GM23248 (cell line): Measurements from ENCODE around the gene PHYHD1. TPM values are rescaled to one million over a fixed set of nuclear protein-coding genes. Genes with fewer than 3 reads are reported as not detected.

Experiments
- DNase-seq: peaks from one replicate; pipeline ENCODE4 v3.0.0-alpha.2; 2015
- H2AFZ ChIP-seq: fragments of 200-600 bp; sonication (generic); 2 replicates; pipeline ENCODE4 v1.6.1; 2016; ENCODE audit warnings: antibody characterized with exemption
- H3F3A ChIP-seq: fragments of 200-600 bp; sonication (generic); 2 replicates; pipeline ENCODE4 v1.6.1; 2016; ENCODE audit warnings: mild to moderate bottlenecking, antibody characterized with exemption, mixed run types; ENCODE audit not compliant: insufficient read depth
- H3K27ac ChIP-seq: fragments of 200-600 bp; sonication (generic); 2 replicates; pipeline ENCODE4 v1.5.1; 2016; ENCODE audit warnings: mild to moderate bottlenecking
- H3K27me3 ChIP-seq: fragments of 200-600 bp; sonication (generic); replicated peaks from 2 replicates; pipeline ENCODE4 v1.6.1; 2016; ENCODE audit warnings: mild to moderate bottlenecking; ENCODE audit not compliant: insufficient read depth
- H3K36me3 ChIP-seq: fragments of 200-600 bp; sonication (generic); 2 replicates; pipeline ENCODE4 v1.6.1; 2016; ENCODE audit warnings: low read depth, mild to moderate bottlenecking
- H3K4me1 ChIP-seq: fragments of 200-600 bp; sonication (generic); 2 replicates; pipeline ENCODE4 v1.6.1; 2016; ENCODE audit warnings: mild to moderate bottlenecking; ENCODE audit not compliant: insufficient read depth
- H3K4me2 ChIP-seq: fragments of 200-600 bp; sonication (generic); one replicate; pipeline ENCODE4 v1.6.1; 2016; ENCODE audit warnings: mild to moderate bottlenecking; ENCODE audit not compliant: unreplicated experiment
- H3K4me3 ChIP-seq: fragments of 200-600 bp; sonication (generic); 2 replicates; pipeline ENCODE4 v1.5.1; 2016; ENCODE audit warnings: mild to moderate bottlenecking
- H3K79me2 ChIP-seq: fragments of 200-600 bp; sonication (generic); 2 replicates; pipeline ENCODE4 v1.6.1; 2016; ENCODE audit warnings: mild to moderate bottlenecking; ENCODE audit not compliant: insufficient read depth
- H3K9ac ChIP-seq: fragments of 200-600 bp; sonication (generic); 2 replicates; pipeline ENCODE4 v1.6.1; 2016; ENCODE audit warnings: mild to moderate bottlenecking
- H3K9me2 ChIP-seq: fragments of 200-600 bp; sonication (generic); 2 replicates; pipeline ENCODE4 v1.6.1; 2016; ENCODE audit warnings: mixed run types, mild to moderate bottlenecking, moderate library complexity; ENCODE audit not compliant: insufficient read depth
- H3K9me3 ChIP-seq: fragments of 200-600 bp; sonication (generic); one replicate; pipeline ENCODE4 v1.6.1; 2017; ENCODE audit warnings: low read depth
- H4K20me1 ChIP-seq: fragments of 200-600 bp; sonication (generic); 2 replicates; pipeline ENCODE4 v1.6.0; 2016; ENCODE audit not compliant: insufficient read depth
- EZH2 ChIP-seq: fragments of 200-600 bp; sonication (generic); IDR thresholded peaks from 2 replicates; pipeline ENCODE4 v1.6.1; 2018; ENCODE audit warnings: antibody characterized with exemption, mild to moderate bottlenecking; ENCODE audit not compliant: insufficient read depth, poor library complexity, severe bottlenecking
- EZH2phosphoT487 ChIP-seq: fragments of 200-600 bp; sonication (generic); IDR thresholded peaks from 2 replicates; pipeline ENCODE4 v1.6.1; 2018; ENCODE audit warnings: antibody characterized with exemption, moderate library complexity, mild to moderate bottlenecking, low read depth; ENCODE audit not compliant: insufficient read depth
- WGBS, 2 experiments: methylation state at CpG; one replicate each; pipeline ENCODE4 v1.1.6; 2015 to 2017; ENCODE audit warnings: low lambda C conversion rate in 2 of 2, low coverage in 1 of 2; ENCODE audit errors: missing lambda C conversion rate in 2 of 2; 5-methylcytosine and 5-hydroxymethylcytosine counted together
- in situ Hi-C: fragments of 300-500 bp; cut with MboI; formaldehyde crosslinking; loops from 2 replicates; pipeline ENCODE4 v1.15.0; 2020
- polyA plus RNA-seq: library from polyadenylated mRNA; unstranded; fragments of >200 nt; fragmentation: Nextera tagmentation; extraction: Ambion mirVana; gene quantifications from 2 replicates; pipeline ENCODE4 v1.2.1, GENCODE V29; 2016
- total RNA-seq: library from RNA; depleted of rRNA; stranded (reverse); fragments of >200 nt; shearing (Covaris generic); gene quantifications from 2 replicates; pipeline ENCODE4 v1.2.3, GENCODE V29; 2014

The PHYHD1 gene
- total and polyA plus RNA-seq, 2 experiments from 2014 or later = 4.4 to 7.4 TPM

GRCh38 chr9:128916204-128916603 is 4.6 kb upstream of the PHYHD1 start:
- peaks cover 43% of the 10 kb centered on the region for H3K4me1 ChIP-seq
- H3K79me2 ChIP-seq = peaks cover 51% of the 10 kb centered on the region
- no peaks in the 10 kb centered on the region for H3K9me3 ChIP-seq
- H3K4me2 ChIP-seq = no peak overlapping the region
- H3K36me3 ChIP-seq = no peaks in the 10 kb centered on the region; the same call in 1 of the 2 replicates
- peak overlapping the region; percentile 50; the same call in 1 of the 2 replicates for H3K9ac ChIP-seq
- no peak overlapping the region for H2AFZ ChIP-seq
- H3K4me3 ChIP-seq = no peak overlapping the region
- H3K27ac ChIP-seq = peak overlapping the region; percentile 37
- H3F3A ChIP-seq = peaks cover 22% of the 10 kb centered on the region
- H3K27me3 ChIP-seq = no peaks in the 10 kb centered on the region
- no peaks in the 10 kb centered on the region for H4K20me1 ChIP-seq
- no peaks in the 10 kb centered on the region for H3K9me2 ChIP-seq
- DNase-seq = peak; percentile 74
- TF ChIP-seq EZH2 (no peak), EZH2phosphoT487 (no peak)
- WGBS, 2 experiments = 37 to 55% methylated on average over 17 to 18 of the region's 18 CpGs
- in situ Hi-C loops = no loop called here

- Histone ChIP-seq H3K4me1 (peaks cover 40% of the 10 kb centered on the region), H3K4me2 (no peak overlapping the region), H3K79me2 (peaks cover 48% of the 10 kb centered on the region), H3F3A (peaks cover 16% of the 10 kb centered on the region), H3K9ac (peak overlapping the region; percentile 50), H3K4me3 (no peak overlapping the region), H3K9me3 (no peaks in the 10 kb centered on the region), H3K27ac (peak overlapping the region; percentile 37), H4K20me1 (no peaks in the 10 kb centered on the region), H3K27me3 (no peaks in the 10 kb centered on the region), H3K9me2 (no peaks in the 10 kb centered on the region), H3K36me3 (no peaks in the 10 kb centered on the region; the same call in 1 of the 2 replicates), H2AFZ (peak overlapping the region; percentile 48; the same call in 1 of the 2 replicates)
- WGBS, 2 experiments = 65 to 66% methylated on average over 11 of the region's 11 CpGs
- in situ Hi-C loops = no loop called here
- DNase-seq = no peak
- TF ChIP-seq EZH2 (no peak), EZH2phosphoT487 (no peak)
These were observed 4.0 kb upstream of the PHYHD1 start for GRCh38 chr9:128916745-128917144.

GRCh38 chr9:128917151-128917849 is 3.5 kb upstream of the PHYHD1 start:
- peak overlapping the region; percentile 37 for H3K27ac ChIP-seq
- TF ChIP-seq EZH2phosphoT487 (no peak), EZH2 (no peak)
- H3F3A ChIP-seq = peaks cover 11% of the 10 kb centered on the region
- no peaks in the 10 kb centered on the region for H3K27me3 ChIP-seq
- no peaks in the 10 kb centered on the region; the same call in 1 of the 2 replicates for H3K36me3 ChIP-seq
- peaks cover 44% of the 10 kb centered on the region for H3K79me2 ChIP-seq
- in situ Hi-C loops = no loop called here
- 56 to 61% methylated on average over 26 of the region's 26 CpGs for WGBS, 2 experiments
- no peaks in the 10 kb centered on the region for H3K9me2 ChIP-seq
- peak overlapping the region; percentile 48; the same call in 1 of the 2 replicates for H2AFZ ChIP-seq
- no peak overlapping the region for H3K4me2 ChIP-seq
- H3K4me1 ChIP-seq = peaks cover 37% of the 10 kb centered on the region
- H3K9ac ChIP-seq = peak overlapping the region; percentile 50
- peak; percentile 82 for DNase-seq
- H4K20me1 ChIP-seq = no peaks in the 10 kb centered on the region
- no peak overlapping the region for H3K4me3 ChIP-seq
- no peaks in the 10 kb centered on the region for H3K9me3 ChIP-seq

- H3K36me3 ChIP-seq = no peaks in the 10 kb centered on the region; the same call in 1 of the 2 replicates
- no peak for TF ChIP-seq EZH2phosphoT487
- TF ChIP-seq EZH2 = no peak
- H3K27me3 ChIP-seq = no peaks in the 10 kb centered on the region
- H3K27ac ChIP-seq = no peak overlapping the region
- H3K4me3 ChIP-seq = no peak overlapping the region
- 73 to 87% methylated on average over 2 of the region's 2 CpGs for WGBS, 2 experiments
- no peaks in the 10 kb centered on the region for H3K9me3 ChIP-seq
- no peak overlapping the region for H3K4me2 ChIP-seq
- H3K9ac ChIP-seq = no peak overlapping the region
- in situ Hi-C loops = no loop called here
- H3K4me1 ChIP-seq = peaks cover 21% of the 10 kb centered on the region
- peaks cover 10% of the 10 kb centered on the region for H3F3A ChIP-seq
- H4K20me1 ChIP-seq = no peaks in the 10 kb centered on the region
- DNase-seq = no peak
- peaks cover 28% of the 10 kb centered on the region for H3K79me2 ChIP-seq
- H3K9me2 ChIP-seq = no peaks in the 10 kb centered on the region
- H2AFZ ChIP-seq = no peak overlapping the region
These were observed 1.9 kb upstream of the PHYHD1 start for GRCh38 chr9:128918921-128919320.
